ENCODE results near the gene PERP.

Gene PERP

GRCh38 chr6:138142806-138143205 is 35.6 kb upstream of the PERP start:
- no peaks in the 10 kb centered on the region for H3K9me3 ChIP-seq (replicated peaks; ENCODE audit: insufficient read depth, low read length)
- H3K9me2 ChIP-seq (replicated peaks; ENCODE audit: insufficient read depth, low read length): no peaks in the 10 kb centered on the region
- H3K4me3 ChIP-seq (ENCODE audit: low read length): no peak overlapping the region
- H3K36me3 ChIP-seq (replicated peaks; ENCODE audit: insufficient read depth, low read length): no peaks in the 10 kb centered on the region
- H4K20me1 ChIP-seq (ENCODE audit: insufficient read depth, low read length): no peaks in the 10 kb centered on the region
- no peak for TF ChIP-seq EZH2phosphoT487 (IDR thresholded peaks at IDR 0.05; ENCODE audit: low read length)
- no peak for TF ChIP-seq EZH2 (optimal IDR thresholded peaks at IDR 0.05; ENCODE audit: low read depth, low read length)
- TF ChIP-seq CTCF (IDR thresholded peaks at IDR 0.05; ENCODE audit: low read length): no peak
- no peaks in the 10 kb centered on the region for H3K27me3 ChIP-seq (replicated peaks; ENCODE audit: insufficient read depth, low read length)
- H3K79me2 ChIP-seq (ENCODE audit: low read length): no peaks in the 10 kb centered on the region
- H2AFZ ChIP-seq (ENCODE audit: low read length): no peak overlapping the region
- no peak overlapping the region for H3K4me2 ChIP-seq (ENCODE audit: low read depth, low read length)
- no peak overlapping the region for H3K27ac ChIP-seq (ENCODE audit: low read length)
- H3F3A ChIP-seq (ENCODE audit: insufficient read depth, low read length): peaks cover 10% of the 10 kb centered on the region; the same call in 1 of the 2 replicates
- no peak overlapping the region for H3K9ac ChIP-seq (ENCODE audit: low read length)
- DNase-seq: no peak
- peaks cover 13% of the 10 kb centered on the region; the same call in 1 of the 2 replicates for H3K4me1 ChIP-seq (ENCODE audit: low read length)

GRCh38 chr6:138129190-138129589 is 22.0 kb upstream of the PERP start:
- no peak overlapping the region for H3K4me2 ChIP-seq (ENCODE audit: low read depth, low read length)
- H3K4me1 ChIP-seq (ENCODE audit: low read length): no peaks in the 10 kb centered on the region
- H3K36me3 ChIP-seq (replicated peaks; ENCODE audit: insufficient read depth, low read length): no peaks in the 10 kb centered on the region
- no peak overlapping the region for H3K9ac ChIP-seq (ENCODE audit: low read length)
- DNase-seq: no peak
- no peaks in the 10 kb centered on the region for H3K9me2 ChIP-seq (replicated peaks; ENCODE audit: insufficient read depth, low read length)
- no peaks in the 10 kb centered on the region for H3K27me3 ChIP-seq (replicated peaks; ENCODE audit: insufficient read depth, low read length)
- no peak overlapping the region for H3K27ac ChIP-seq (ENCODE audit: low read length)
- H3K4me3 ChIP-seq (ENCODE audit: low read length): no peak overlapping the region
- no peaks in the 10 kb centered on the region for H3K79me2 ChIP-seq (ENCODE audit: low read length)
- H3K9me3 ChIP-seq (replicated peaks; ENCODE audit: insufficient read depth, low read length): no peaks in the 10 kb centered on the region
- H2AFZ ChIP-seq (ENCODE audit: low read length): no peak overlapping the region
- no peaks in the 10 kb centered on the region for H4K20me1 ChIP-seq (ENCODE audit: insufficient read depth, low read length)
- no peak for TF ChIP-seq EZH2phosphoT487 (IDR thresholded peaks at IDR 0.05; ENCODE audit: low read length)
- no peak for TF ChIP-seq CTCF (IDR thresholded peaks at IDR 0.05; ENCODE audit: low read length)
- TF ChIP-seq EZH2 (optimal IDR thresholded peaks at IDR 0.05; ENCODE audit: low read depth, low read length): no peak
- H3F3A ChIP-seq (ENCODE audit: insufficient read depth, low read length): no peaks in the 10 kb centered on the region

- H3K4me2 ChIP-seq (ENCODE audit: low read depth, low read length): no peak overlapping the region
- no peaks in the 10 kb centered on the region for H3K36me3 ChIP-seq (replicated peaks; ENCODE audit: insufficient read depth, low read length)
- DNase-seq: no peak
- H3F3A ChIP-seq (ENCODE audit: insufficient read depth, low read length): no peaks in the 10 kb centered on the region
- no peaks in the 10 kb centered on the region for H3K9me2 ChIP-seq (replicated peaks; ENCODE audit: insufficient read depth, low read length)
- no peak overlapping the region for H3K4me3 ChIP-seq (ENCODE audit: low read length)
- no peak for TF ChIP-seq EZH2 (optimal IDR thresholded peaks at IDR 0.05; ENCODE audit: low read depth, low read length)
- no peak for TF ChIP-seq CTCF (IDR thresholded peaks at IDR 0.05; ENCODE audit: low read length)
- TF ChIP-seq EZH2phosphoT487 (IDR thresholded peaks at IDR 0.05; ENCODE audit: low read length): no peak
- H3K4me1 ChIP-seq (ENCODE audit: low read length): no peaks in the 10 kb centered on the region
- H3K9ac ChIP-seq (ENCODE audit: low read length): no peak overlapping the region
- no peaks in the 10 kb centered on the region for H3K79me2 ChIP-seq (ENCODE audit: low read length)
- no peaks in the 10 kb centered on the region for H3K9me3 ChIP-seq (replicated peaks; ENCODE audit: insufficient read depth, low read length)
- no peak overlapping the region for H3K27ac ChIP-seq (ENCODE audit: low read length)
- no peak overlapping the region for H2AFZ ChIP-seq (ENCODE audit: low read length)
- H4K20me1 ChIP-seq (ENCODE audit: insufficient read depth, low read length): no peaks in the 10 kb centered on the region
- H3K27me3 ChIP-seq (replicated peaks; ENCODE audit: insufficient read depth, low read length): no peaks in the 10 kb centered on the region
Measured at GRCh38 chr6:138128096-138128495, 20.9 kb upstream of the PERP start.
